Lower lobe of right lung (tissue), 2 donors: Measurements from ENCODE around the gene PLEKHJ1. TPM values are rescaled to one million over a fixed set of nuclear protein-coding genes. Genes with fewer than 3 reads are reported as not detected.
A peak's percentile ranks its signal among the peaks of the same experiment; 100 is the strongest.

ENCODE experiments used
- ATAC-seq, 2 donors: fragments of 200-7000 bp; cut with Tn5 transposase; one replicate each; pipeline ENCODE4 v1.9.1; 2020 to 2022; ENCODE audit warnings: mild to moderate bottlenecking in 2 of 2, moderate library complexity in 2 of 2
- DNase-seq: peaks from one replicate; pipeline ENCODE4 v3.0.0-alpha.2; 2020
- H3K27ac ChIP-seq: fragments of 200-600 bp; one replicate; pipeline ENCODE4 v1.8.0; 2022
- H3K27me3 ChIP-seq: fragments of 200-600 bp; one replicate; pipeline ENCODE4 v1.8.0; 2022; ENCODE audit warnings: low read depth
- H3K36me3 ChIP-seq: fragments of 200-600 bp; one replicate; pipeline ENCODE4 v1.8.0; 2022; ENCODE audit warnings: mild to moderate bottlenecking
- H3K4me1 ChIP-seq: fragments of 200-600 bp; one replicate; pipeline ENCODE4 v1.8.0; 2022
- H3K4me3 ChIP-seq: fragments of 200-600 bp; one replicate; pipeline ENCODE4 v1.8.0; 2022; ENCODE audit warnings: mild to moderate bottlenecking
- H3K9me3 ChIP-seq: fragments of 200-600 bp; one replicate; pipeline ENCODE4 v1.8.0; 2022
- CTCF ChIP-seq: fragments of 200-600 bp; IDR thresholded peaks from one replicate; pipeline ENCODE4 v1.8.0; 2022; ENCODE audit warnings: antibody characterized with exemption, mild to moderate bottlenecking
- intact Hi-C: fragments of 100-400 bp; cut with DNase I; formaldehyde crosslinking; loops from one replicate; pipeline ENCODE4 v1.11.0; 2022
- total RNA-seq: library from RNA; stranded (reverse); fragmentation: NEBNext Ultra II Directional; extraction: Animal tissue kit (Norgen Biotek cat#: 25700); gene quantifications from one replicate; pipeline ENCODE4 v1.2.1, GENCODE V29; 2021
- donor health status: DM: no; HTN: yes; CAD: no; lungs with severe emphysema.

Gene PLEKHJ1
- total RNA-seq, 1 donor from 2014 or later = 52.0 TPM

- H3K4me3 ChIP-seq = peak overlapping the region; percentile 92
- no peak for TF ChIP-seq CTCF
- H3K27me3 ChIP-seq = no peaks in the 10 kb centered on the region
- no peaks in the 10 kb centered on the region for H3K9me3 ChIP-seq
- intact Hi-C loops = no loop called here
- peaks cover 30% of the 10 kb centered on the region for H3K36me3 ChIP-seq
- peak overlapping the region; percentile 99 for H3K27ac ChIP-seq
- H3K4me1 ChIP-seq = peaks cover 74% of the 10 kb centered on the region
- DNase-seq = peak; percentile 93
- ATAC-seq = peak; percentile 59 to 69
These were observed 34.5 kb upstream of the PLEKHJ1 start for GRCh38 chr19:2270423-2271233.

GRCh38 chr19:2270157-2270422, 34.0 kb upstream of the PLEKHJ1 start:
- DNase-seq (peak; percentile 77), ATAC-seq (peak; percentile 5 to 22)
- Histone ChIP-seq H3K27ac (peak overlapping the region; percentile 99), H3K27me3 (no peaks in the 10 kb centered on the region), H3K4me3 (peak overlapping the region; percentile 92), H3K4me1 (peaks cover 74% of the 10 kb centered on the region), H3K36me3 (peaks cover 25% of the 10 kb centered on the region), H3K9me3 (no peaks in the 10 kb centered on the region)
- intact Hi-C loops = no loop called here
- no peak for TF ChIP-seq CTCF

GRCh38 chr19:2269244-2270156, 33.4 kb upstream of the PLEKHJ1 start:
- intact Hi-C loops = no loop called here
- Histone ChIP-seq H3K27me3 (no peaks in the 10 kb centered on the region), H3K4me1 (peaks cover 76% of the 10 kb centered on the region), H3K27ac (peak overlapping the region; percentile 99), H3K9me3 (no peaks in the 10 kb centered on the region), H3K36me3 (peaks cover 25% of the 10 kb centered on the region), H3K4me3 (peak overlapping the region; percentile 92)
- ATAC-seq (peak; percentile 91 to 94), DNase-seq (peak; percentile 98)
- TF ChIP-seq CTCF = peak; percentile 13

- Histone ChIP-seq H3K27me3 (no peaks in the 10 kb centered on the region), H3K4me3 (peak overlapping the region; percentile 92), H3K9me3 (no peaks in the 10 kb centered on the region), H3K27ac (peak overlapping the region; percentile 56), H3K36me3 (peaks cover 25% of the 10 kb centered on the region), H3K4me1 (peaks cover 70% of the 10 kb centered on the region)
- DNase-seq (no peak), ATAC-seq (no peak)
- intact Hi-C loops = no loop called here
- TF ChIP-seq CTCF = no peak
These were observed 32.7 kb upstream of the PLEKHJ1 start for GRCh38 chr19:2268861-2269243.

GRCh38 chr19:2268480-2268830, 32.3 kb upstream of the PLEKHJ1 start:
- H3K4me1 ChIP-seq = peaks cover 66% of the 10 kb centered on the region
- no peak for TF ChIP-seq CTCF
- intact Hi-C loops = no loop called here
- ATAC-seq = no peak
- H3K4me3 ChIP-seq = peak overlapping the region; percentile 92
- no peaks in the 10 kb centered on the region for H3K27me3 ChIP-seq
- no peak overlapping the region for H3K27ac ChIP-seq
- no peak for DNase-seq
- H3K36me3 ChIP-seq = peaks cover 24% of the 10 kb centered on the region
- H3K9me3 ChIP-seq = no peaks in the 10 kb centered on the region
